Prostate gland (tissue), 2 donors: Measurements from ENCODE around the gene CTSF.
A peak's percentile ranks its signal among the peaks of the same experiment; 100 is the strongest.

Source experiments
- CTCF ChIP-seq, 4 experiments: fragments of 200-600 bp in 2 of 4; fragments of 450-650 bp in 2 of 4; sonication (generic) in 2 of 4; IDR thresholded peaks; 1 replicate in 3 of 4; 2 replicates in 1 of 4; pipeline ENCODE4 v1.5.1; 2016 to 2019; ENCODE audit warnings: antibody characterized with exemption in 4 of 4, mild to moderate bottlenecking in 2 of 4, moderate library complexity in 2 of 4
- POLR2A ChIP-seq: fragments of 450-650 bp; IDR thresholded peaks from one replicate; pipeline ENCODE4 v1.6.1; 2016; ENCODE audit warnings: antibody characterized with exemption, mild to moderate bottlenecking
- POLR2AphosphoS5 ChIP-seq: sonication (generic); formaldehyde crosslinking; IDR thresholded peaks from one replicate; pipeline ENCODE4 v1.6.1; 2017; ENCODE audit warnings: antibody characterized with exemption

- TF ChIP-seq CTCF (IDR thresholded peaks at IDR 0.05) (no peak), POLR2AphosphoS5 (peak; percentile 91), POLR2A (peak; percentile 25)
Measured at GRCh38 chr11:66545701-66546367, 22.6 kb downstream of the CTSF start, which contains the start of gene ZDHHC24.
